HepG2 (cell line): ENCODE measurements around the gene SOX12. TPM values are rescaled to one million over a fixed set of nuclear protein-coding genes. Genes with fewer than 3 reads are reported as not detected.

Source experiments
- ATF4 ChIP-seq, 2 experiments: fragments of 450-650 bp in 1 of 2; sonication (generic) in 1 of 2; formaldehyde crosslinking; IDR thresholded peaks; 2 replicates each; pipeline versions ENCODE4 v1.5.0 to v1.8.0; 2020 to 2022; ENCODE audit warnings: mild to moderate bottlenecking in 1 of 2, missing genetic modification reagents in 1 of 2
- BCLAF1 ChIP-seq: fragments of 450-650 bp; IDR thresholded peaks from 2 replicates; pipeline ENCODE4 v1.6.1; 2017; ENCODE audit warnings: mild to moderate bottlenecking
- CREBL2 ChIP-seq: sonication (generic); formaldehyde crosslinking; IDR thresholded peaks from 2 replicates; pipeline ENCODE4 v1.8.1; 2023; ENCODE audit warnings: missing genetic modification reagents, mild to moderate bottlenecking, borderline replicate concordance
- GTF3A ChIP-seq: sonication (generic); formaldehyde crosslinking; conservative IDR thresholded peaks from 2 replicates; pipeline ENCODE4 v1.4.0; 2020; ENCODE audit warnings: mild to moderate bottlenecking, missing genetic modification reagents
- MXD3 ChIP-seq: IDR thresholded peaks from 2 replicates; pipeline ENCODE4 v1.6.1; 2016; ENCODE audit warnings: mild to moderate bottlenecking, missing biosample characterization, missing genetic modification reagents
- MYPOP ChIP-seq: sonication (generic); formaldehyde crosslinking; IDR thresholded peaks from 2 replicates; pipeline ENCODE4 v1.8.1; 2023; ENCODE audit warnings: mild to moderate bottlenecking, moderate library complexity, missing genetic modification reagents
- NFATC3 ChIP-seq: sonication (generic); formaldehyde crosslinking; IDR thresholded peaks from 2 replicates; pipeline ENCODE4 v1.5.1; 2020; ENCODE audit warnings: mild to moderate bottlenecking, missing genetic modification reagents
- PRMT3 ChIP-seq: sonication (generic); formaldehyde crosslinking; IDR thresholded peaks from 2 replicates; pipeline ENCODE4 v1.8.1; 2022; ENCODE audit warnings: low read depth, mild to moderate bottlenecking, moderate library complexity, missing genetic modification reagents, borderline replicate concordance
- REL ChIP-seq: sonication (generic); formaldehyde crosslinking; conservative IDR thresholded peaks from 2 replicates; pipeline ENCODE4 v1.8.0; 2022; ENCODE audit warnings: mild to moderate bottlenecking, missing genetic modification reagents, moderate library complexity
- RERE ChIP-seq: IDR thresholded peaks from 2 replicates; pipeline ENCODE4 v1.6.1; 2016; ENCODE audit warnings: low read depth, missing genetic modification reagents, missing compliant biosample characterization
- RXRB ChIP-seq: IDR thresholded peaks from 2 replicates; pipeline ENCODE4 v1.6.1; 2016; ENCODE audit warnings: borderline replicate concordance, missing genetic modification reagents, missing compliant biosample characterization
- ZMYM2 ChIP-seq: sonication (generic); formaldehyde crosslinking; IDR thresholded peaks from 2 replicates; pipeline ENCODE4 v1.8.0; 2022; ENCODE audit warnings: mild to moderate bottlenecking, missing genetic modification reagents
- ZNF484 ChIP-seq: sonication (generic); formaldehyde crosslinking; IDR thresholded peaks from 2 replicates; pipeline ENCODE4 v1.5.1; 2020; ENCODE audit warnings: mild to moderate bottlenecking, low read depth, missing genetic modification reagents, borderline replicate concordance
- ZNF501 ChIP-seq: sonication (generic); formaldehyde crosslinking; IDR thresholded peaks from 2 replicates; pipeline ENCODE4 v1.5.1; 2020; ENCODE audit warnings: mild to moderate bottlenecking, moderate library complexity, missing genetic modification reagents
- ZNF709 ChIP-seq: sonication (generic); formaldehyde crosslinking; IDR thresholded peaks from 2 replicates; pipeline ENCODE4 v1.5.0; 2020; ENCODE audit warnings: mild to moderate bottlenecking, missing genetic modification reagents
- ZNF766 ChIP-seq: sonication (generic); formaldehyde crosslinking; IDR thresholded peaks from 2 replicates; pipeline ENCODE4 v1.5.0; 2020; ENCODE audit warnings: missing genetic modification reagents, borderline replicate concordance
- polyA plus RNA-seq, 8 experiments: library from polyadenylated mRNA; depleted of rRNA in 3 of 8; stranded (reverse) in 7 of 8; unstranded in 1 of 8; fragments of >200 nt; fragmentation: Illumina TruSeq in 4 of 8; extraction: Trizol in 4 of 8; gene quantifications; 2 replicates each; pipeline versions ENCODE4 v1.2.1 to v1.2.3, GENCODE V29; 2011 to 2016; ENCODE audit warnings: low read depth in 4 of 8, missing spikeins in 1 of 8, mixed read lengths in 1 of 8; ENCODE audit not compliant: insufficient read depth in 1 of 8
- total RNA-seq, 5 experiments: library from RNA; depleted of rRNA; stranded (reverse); fragments of >200 nt; fragmentation: Illumina TruSeq; extraction: Trizol; gene quantifications; 2 replicates each; pipeline ENCODE4 v1.2.3, GENCODE V29; 2016; ENCODE audit warnings: low read depth in 1 of 5

Gene SOX12
- total and polyA plus RNA-seq, 2 of the 13 experiments (the other 11 are each of a cell fraction or from before 2014, with no cell fraction given), result 10.0 to 18.7 TPM

GRCh38 chr20:324177-325044, 941 bp upstream of the SOX12 start (continued):
- TF ChIP-seq MXD3 (CRISPR knock-in tag), result peak; percentile 100
- peak; percentile 93; the same call in 1 of the 2 replicates for TF ChIP-seq ZNF766 (CRISPR knock-in tag)
- peak; percentile 85 for TF ChIP-seq MYPOP (CRISPR knock-in tag)
- no peak; the same call in 1 of the 2 replicates for TF ChIP-seq ZNF484
- TF ChIP-seq ATF4 (CRISPR knock-in tag; IDR thresholded peaks at IDR 0.05), result peak in 1 of 2 experiments; percentile 86; a peak in 2 of 4 replicates
- TF ChIP-seq NFATC3, result no peak; the same call in 1 of the 2 replicates
- TF ChIP-seq ZNF501, result peak; percentile 95
- TF ChIP-seq RXRB (CRISPR knock-in tag), result peak; percentile 88
- no peak for TF ChIP-seq BCLAF1
- TF ChIP-seq PRMT3 (CRISPR knock-in tag), result no peak
- TF ChIP-seq GTF3A, result 0 out of 2 replicates have a peak, but pooled peaks have one; percentile 82
- TF ChIP-seq REL, result peak; percentile 98
- peak; percentile 95; the same call in 1 of the 2 replicates for TF ChIP-seq ZNF709 (CRISPR knock-in tag)
- TF ChIP-seq RERE (CRISPR knock-in tag), result peak; percentile 92
- TF ChIP-seq CREBL2 (CRISPR knock-in tag), result peak; percentile 65; the same call in 1 of the 2 replicates
- peak; percentile 77 for TF ChIP-seq ZMYM2 (CRISPR knock-in tag)
